OCI-LY1 (cell line): ENCODE measurements around the gene HEBP1.

ENCODE experiments used
- CTCF ChIP-seq: fragments of 200-600 bp; sonication (generic), shearing (Covaris generic); IDR thresholded peaks from 2 replicates; pipeline ENCODE4 v1.5.1; 2017; ENCODE audit warnings: mild to moderate bottlenecking, antibody characterized with exemption, low read length, moderate library complexity, mixed read lengths
- EZH2 ChIP-seq: fragments of 200-600 bp; sonication (generic), shearing (Covaris generic); IDR thresholded peaks from 2 replicates; pipeline ENCODE4 v1.8.0; 2017; ENCODE audit warnings: borderline replicate concordance, mixed run types, mild to moderate bottlenecking, antibody characterized with exemption, low read length, moderate library complexity, mixed read lengths

GRCh38 chr12:12934556-12934955 lies 65.5 kb downstream of the HEBP1 start:
- no peak for TF ChIP-seq CTCF
- no peak for TF ChIP-seq EZH2
